ENCODE results near the gene PTN.
A peak's percentile ranks its signal among the peaks of the same experiment; 100 is the strongest.

Gene PTN, protein sequence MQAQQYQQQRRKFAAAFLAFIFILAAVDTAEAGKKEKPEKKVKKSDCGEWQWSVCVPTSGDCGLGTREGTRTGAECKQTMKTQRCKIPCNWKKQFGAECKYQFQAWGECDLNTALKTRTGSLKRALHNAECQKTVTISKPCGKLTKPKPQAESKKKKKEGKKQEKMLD

DNA sequence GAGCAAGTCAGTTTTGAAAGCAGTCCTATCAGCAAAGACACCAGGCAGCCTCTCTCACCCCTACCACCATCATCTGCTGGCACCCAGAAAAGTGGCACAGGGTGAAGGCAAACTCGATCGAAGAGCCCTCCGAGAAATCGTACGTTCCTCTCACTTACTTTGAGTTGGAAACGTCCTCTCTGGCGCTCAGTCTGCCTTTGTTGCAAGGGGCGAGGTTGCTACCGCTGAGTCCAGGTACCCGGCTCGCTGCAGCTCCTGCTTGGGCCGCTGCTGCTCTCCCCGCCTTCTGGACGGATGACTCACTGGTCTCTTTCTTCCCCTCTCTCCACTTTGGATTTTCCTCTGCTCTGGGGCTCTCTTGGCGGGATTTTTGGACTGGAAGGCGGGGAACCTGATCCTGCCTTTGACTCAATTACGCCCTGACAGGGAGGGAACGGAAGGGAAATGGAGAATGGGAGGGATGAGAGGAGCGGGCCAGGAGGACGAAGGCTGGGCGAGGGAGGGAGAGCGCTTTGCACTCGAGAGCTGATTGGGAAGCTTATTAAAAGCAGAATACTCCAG lies at the start of gene PTN:
Gene PTN (minus strand): TSS at position 453 of the 561 bp plus-strand sequence. CDS start 88,760 bp downstream, outside the sequence.
- DNase-seq, result peak; percentile 59

DNA sequence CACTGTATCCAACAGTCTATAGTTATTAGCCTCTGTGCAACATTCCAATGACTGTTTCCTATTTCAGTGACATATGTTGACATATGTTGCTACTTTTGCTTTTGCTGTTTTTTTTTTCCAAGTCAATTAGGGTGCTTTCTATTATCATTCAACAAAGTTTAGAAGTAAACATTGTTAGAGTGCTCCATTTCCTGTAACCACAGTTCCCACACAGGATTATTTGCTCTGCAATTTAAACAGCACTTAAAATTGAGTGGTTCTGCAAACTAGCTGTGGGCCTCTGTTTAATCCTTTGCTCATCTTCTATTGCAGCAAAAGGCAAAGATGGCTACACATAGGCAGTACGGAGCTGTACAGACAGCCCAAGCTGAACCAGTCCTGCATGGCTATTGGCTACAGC lies 46.5 kb upstream of the PTN start:
- DNase-seq, result no peak

DNA sequence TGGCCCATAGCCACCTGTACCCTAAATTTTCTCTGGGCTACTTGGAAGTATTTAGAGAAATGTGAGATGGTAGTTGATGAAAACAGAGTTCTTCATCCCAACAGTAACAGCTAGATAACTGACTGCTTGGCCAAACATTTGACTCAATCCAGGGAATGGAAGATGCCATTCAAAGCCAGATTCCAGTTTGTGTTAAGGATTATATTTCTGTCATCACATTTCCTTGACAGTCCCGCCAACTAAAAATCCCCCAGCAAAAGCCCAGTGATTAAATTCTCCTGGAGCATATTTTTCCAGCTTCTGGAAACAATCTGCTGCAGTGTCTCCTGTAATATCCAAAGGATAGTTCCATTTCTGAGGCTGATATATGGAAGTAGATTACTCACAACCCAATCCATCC lies 45.4 kb upstream of the PTN start:
- no peak for DNase-seq

DNA sequence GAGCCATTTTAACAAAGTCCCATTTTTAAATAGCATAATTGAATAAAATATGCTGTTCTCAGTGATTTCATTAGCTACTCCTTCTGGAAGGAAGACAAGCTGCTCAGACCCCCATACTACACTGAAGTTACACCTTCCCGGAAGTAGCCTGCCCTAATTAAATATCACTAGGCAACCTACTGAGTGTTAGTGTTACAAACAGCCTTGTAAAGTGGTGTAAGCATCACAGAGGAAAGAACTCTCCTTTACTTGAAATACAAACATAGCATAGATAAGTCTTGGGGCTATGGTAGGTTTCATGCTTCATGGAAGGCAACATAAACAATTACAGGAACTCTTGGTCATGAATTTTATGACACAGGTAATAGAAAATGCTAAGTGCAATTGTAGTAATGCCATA lies 43.4 kb upstream of the PTN start:
- no peak for DNase-seq

DNA sequence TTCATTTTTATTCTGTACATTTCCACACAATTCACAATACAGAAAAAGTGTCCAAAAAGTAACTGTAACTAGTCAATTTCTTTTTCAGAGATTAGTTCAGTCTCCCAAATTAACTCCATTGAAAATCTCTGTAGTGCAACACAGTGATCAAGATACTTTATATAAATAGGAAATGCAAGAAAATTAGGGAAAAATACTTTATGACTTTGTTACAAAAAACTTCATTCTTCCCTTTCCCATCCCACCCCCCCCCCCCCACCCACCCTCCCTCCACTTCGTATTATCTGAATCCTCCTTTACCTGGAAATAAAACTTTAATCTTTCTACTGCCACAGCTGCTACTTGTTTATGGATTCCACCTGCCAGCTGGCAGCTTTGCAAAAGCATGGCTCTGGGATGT lies 37.5 kb upstream of the PTN start:
- DNase-seq, result no peak

DNA sequence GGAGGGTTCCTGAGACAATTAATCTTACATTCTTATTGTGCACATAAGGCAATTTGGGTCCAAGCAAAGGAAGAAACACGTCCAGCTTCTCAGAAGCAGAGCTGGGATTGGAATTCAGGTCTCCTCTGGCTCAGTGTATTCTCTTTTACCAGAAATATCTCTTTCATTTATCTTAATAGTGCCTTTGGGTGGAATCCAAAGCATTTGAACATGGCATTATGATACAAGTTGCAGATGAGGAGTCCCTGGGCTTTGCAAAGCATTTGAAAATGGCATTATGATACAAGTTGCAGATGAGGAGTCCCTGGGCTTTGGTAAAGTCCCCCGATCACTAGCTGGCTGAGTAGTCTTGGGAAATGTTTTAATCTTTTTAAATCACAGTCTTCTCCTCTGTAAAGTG lies 30.0 kb upstream of the PTN start:
- DNase-seq, result no peak

DNA sequence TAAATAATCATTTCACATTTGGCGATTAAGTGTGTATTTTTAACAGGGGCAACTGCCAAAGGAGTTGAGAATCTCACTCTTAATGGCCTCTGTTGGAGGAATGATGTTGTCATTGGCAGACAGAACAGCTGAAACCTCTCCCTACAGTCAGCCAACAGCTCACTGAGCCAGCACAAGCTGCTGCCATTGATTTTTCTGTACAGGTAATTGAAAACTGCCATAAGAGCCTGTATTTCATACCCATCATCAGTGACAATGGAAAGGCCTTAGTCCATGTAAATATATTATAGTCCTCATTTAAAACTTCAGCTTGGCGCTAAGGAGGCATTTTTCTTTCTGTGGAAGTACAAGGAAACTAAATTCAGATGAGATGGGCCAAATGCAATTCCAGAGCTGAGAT lies 28.1 kb upstream of the PTN start:
- no peak for DNase-seq

DNA sequence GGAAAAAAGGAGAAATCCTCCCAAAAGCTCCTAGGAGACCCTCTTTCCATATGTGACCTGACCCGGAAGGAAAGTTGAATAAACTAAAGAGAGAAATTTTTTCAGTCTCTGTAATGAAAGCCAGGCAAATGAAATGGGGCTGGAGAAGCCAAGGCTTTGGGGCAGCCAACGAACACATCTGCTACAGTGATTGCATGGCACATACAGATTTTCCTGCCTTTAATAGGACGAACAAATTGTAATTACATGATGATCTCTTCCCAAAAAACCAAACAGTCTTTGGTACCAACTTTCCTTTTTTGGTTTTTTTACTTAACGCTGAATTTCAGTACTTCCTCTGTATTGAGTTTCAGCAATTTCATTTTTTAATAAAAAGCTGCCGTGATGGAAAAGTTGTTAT lies 23.5 kb upstream of the PTN start:
- DNase-seq, result no peak

DNA sequence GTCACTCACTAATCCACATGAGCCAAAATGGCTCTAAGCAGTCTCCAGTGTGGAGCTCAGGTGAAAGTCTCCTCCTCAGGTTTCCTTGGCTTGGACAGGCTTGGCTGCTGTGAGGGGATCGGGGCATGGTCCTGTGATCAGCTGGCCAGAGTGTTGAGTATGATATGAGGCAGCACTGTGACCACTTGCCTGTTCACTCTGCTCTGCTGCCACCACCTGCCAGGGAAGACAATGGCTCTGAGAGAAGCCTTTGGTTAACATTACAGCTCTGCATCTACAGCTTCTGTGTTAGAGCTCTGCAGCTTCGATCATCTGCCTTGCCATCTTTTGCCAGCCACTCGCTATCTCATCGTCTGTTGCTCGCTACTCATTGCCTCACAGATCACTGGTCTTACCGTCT lies 20.1 kb upstream of the PTN start:
- DNase-seq, result no peak

DNA sequence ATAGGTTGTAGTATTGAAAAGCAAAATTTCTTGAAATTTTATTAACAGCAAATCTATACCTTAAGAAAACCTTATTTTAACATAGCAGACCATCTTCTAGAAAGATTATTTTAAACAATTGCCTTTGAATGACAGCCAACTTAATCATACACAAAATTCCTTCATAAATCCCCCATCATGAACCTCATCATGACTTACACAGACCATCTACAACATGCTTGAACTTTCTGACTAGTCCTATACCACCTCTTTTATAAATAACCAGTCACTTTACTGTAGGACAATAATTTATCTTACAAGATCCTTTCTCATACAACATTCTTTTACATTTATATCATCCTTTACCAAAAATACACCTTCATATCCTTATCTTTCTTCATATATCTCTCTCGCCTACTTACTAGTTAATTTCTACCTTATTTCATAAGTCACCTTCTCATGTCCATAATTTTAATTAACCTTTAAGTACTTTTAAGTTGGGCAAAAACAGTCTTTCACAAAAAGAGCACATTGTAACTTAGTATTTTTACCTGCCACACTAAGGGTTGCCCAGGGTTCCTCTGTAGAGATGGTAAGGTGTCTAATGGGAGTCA lies 16.6 kb upstream of the PTN start:
- no peak for DNase-seq

DNA sequence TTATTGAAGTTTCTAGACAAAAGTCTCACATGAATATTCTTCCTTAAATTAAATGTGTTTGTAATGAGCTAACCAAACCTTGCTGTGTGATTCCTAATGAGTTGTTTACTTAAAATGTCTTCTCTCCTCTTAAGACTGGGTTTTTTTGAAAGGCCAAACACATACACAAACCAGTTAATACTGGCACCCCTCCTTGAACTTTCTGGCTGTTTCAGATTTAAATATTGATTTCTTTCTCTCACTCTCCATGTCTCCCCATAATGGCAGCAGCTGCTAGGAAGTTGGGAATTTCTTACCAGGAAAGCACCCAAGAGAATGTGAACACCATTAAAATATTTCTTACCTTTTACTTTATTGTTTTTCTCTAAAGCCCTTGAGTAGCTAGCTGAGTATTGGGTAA lies 11.4 kb upstream of the PTN start:
- no peak for DNase-seq

DNA sequence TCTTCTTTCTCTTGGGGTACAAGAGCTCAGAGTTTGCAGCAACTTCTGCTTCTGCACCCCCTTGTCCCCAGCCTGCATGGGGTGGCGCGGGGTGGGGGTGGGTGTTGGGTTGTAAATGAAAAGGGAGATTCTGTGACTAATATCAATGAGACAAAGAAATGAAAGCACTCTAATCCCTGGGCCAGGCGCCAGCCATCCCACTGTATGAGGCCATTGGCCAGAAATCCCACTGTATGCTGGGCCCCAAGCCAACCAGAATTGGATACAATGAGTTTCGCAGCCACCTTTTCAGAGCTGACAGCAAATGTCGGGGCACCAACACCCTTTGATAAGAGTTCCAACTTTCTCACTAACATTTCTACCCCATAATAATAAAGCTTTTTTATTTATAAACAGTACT lies 10.9 kb upstream of the PTN start:
- DNase-seq, result no peak

DNA sequence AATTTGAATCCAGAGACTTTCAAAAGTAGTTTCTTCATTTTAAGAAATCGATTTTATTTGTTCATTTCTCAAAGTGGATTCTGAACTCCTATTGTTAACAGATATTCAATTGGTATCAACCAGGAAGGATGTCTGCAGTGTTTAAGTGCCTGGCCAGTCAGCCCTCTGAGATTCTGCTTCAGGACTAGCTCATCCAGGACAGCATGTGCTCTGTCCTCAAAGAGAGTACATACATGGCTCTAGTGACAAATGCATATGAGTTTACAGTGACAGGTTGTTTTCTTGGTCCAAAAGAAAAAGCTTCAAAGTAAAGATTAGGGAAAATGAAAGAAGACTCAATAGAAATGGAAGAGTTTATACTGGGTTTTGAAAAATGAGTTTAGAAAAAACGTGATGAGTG lies 8.4 kb upstream of the PTN start:
- DNase-seq, result no peak

DNA sequence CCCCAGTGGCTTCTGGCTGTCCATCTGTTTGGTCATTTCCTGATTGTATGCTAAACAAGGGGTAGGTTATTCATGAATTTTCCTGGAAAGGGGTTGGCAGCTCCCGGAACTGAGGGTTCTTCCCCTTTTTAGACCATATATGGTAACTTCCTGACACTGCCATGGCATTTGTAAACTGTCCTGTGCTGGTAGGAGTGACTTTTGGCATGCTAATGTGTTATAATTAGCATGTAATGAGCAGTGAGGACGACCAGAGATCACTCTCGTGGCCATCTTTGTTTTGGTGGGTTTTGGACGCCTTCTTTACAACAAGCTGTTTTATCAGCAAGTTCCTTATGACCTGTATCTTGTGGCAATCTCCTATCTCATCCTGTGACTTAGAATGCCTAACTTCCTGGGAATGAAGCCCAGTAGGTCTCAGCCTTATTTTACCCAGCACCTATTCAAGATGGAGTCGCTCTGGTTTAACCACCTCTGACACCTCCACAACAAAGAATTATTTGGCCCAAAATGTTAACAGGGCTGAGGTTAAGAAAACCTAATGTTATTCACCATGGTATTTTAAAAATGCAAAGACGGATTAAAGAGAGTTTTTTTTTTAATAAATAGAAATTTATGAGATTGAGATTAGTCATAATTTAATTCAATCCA lies 2.4 kb upstream of the PTN start:
- no peak for DNase-seq

DNA sequence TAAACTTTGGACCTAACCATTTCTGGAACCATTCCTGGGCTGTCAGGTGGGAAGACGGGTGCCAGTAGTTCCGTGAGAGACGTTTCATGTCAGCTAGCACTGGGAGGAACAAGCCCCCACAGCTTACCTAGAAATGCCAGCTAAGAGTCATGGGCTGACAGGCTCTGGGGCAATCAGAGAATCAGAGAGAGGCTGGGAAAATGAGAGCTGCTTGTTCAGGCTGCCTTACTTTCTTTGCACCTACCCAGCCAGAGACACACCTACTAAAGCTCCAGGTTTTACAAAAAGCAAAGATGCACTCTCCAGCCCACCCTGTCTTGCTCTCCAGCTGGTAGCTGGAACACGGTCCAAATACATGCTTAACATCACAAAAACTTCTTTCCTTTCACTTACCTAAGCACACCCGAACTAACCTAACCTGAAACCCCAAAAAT lies 688 bp downstream of the PTN start:
- no peak for DNase-seq

DNA sequence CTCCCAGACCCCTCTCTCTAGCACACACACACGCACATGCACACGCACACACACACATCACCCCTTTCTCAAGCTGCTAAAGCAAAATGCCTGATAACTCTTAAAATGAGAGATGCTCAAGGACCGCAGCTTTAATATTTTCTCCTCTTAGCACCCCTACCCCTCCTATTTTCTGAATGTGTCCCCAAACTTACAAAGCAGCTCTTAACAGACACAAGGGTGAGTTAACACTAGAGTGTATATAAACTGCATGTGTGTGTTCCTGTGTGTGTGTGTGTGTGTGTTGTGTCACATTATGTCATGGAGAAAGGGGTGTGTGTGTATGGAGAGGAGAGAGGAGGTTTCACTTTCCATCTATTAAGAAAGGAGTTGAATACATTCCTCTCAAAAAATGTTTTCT lies 1.3 kb downstream of the PTN start:
- no peak for DNase-seq

DNA sequence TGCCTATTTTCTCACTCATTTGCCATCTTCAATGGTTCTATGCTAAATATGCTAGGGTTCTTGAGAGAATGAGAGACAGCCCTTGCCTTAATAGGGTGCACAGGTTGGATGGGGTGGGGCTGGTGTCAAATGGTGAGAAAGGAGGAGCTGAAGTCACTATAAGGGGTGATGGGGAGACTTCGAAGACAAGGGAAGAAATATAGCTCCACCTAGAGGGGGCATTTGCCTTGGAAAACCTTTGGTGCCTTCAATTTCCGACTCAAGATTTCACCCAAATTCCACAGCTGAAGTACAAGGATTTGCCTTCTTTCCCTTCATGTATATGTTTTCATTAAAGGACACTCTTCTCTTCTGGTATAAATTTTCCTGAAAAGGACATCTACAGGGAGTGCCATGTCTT lies 5.6 kb downstream of the PTN start:
- DNase-seq, result no peak

DNA sequence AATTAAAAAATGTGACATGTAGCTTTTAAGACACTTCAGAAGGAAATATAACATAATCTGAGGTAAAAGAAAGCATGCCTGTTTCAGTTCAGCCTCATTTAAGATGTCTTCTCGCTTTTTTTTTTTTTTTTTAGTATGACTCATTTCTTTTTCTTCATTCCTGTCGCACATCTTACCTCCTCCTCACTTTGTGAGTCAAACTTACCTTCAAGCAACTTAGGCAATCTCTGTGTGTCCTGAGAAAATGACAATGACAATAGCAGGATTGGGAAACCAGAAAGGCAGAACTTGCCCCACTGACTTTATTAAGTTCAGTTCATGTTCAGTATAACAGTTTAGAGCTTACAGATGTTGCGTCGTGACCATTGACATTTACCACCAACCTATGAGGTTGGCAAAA lies 7.7 kb downstream of the PTN start:
- DNase-seq, result no peak

DNA sequence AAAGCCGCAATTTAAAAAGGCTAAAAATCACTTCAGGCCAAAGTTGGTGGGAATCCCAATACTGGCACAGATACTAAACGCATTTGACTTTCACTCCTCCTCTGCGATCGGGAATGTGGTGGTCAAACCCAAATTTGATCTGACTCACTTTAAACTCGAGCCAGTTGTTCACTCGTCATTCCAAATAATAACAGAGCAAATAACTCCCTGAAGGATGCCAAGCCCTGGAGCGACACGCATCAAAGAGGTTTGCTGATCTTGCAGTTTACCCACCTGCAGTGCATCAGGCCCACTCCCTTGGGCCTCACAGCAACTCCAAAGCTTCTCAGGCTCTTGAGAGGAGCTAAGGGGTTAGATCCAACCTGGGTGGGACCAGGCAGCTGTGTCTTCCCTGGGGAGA lies 12.2 kb downstream of the PTN start:
- DNase-seq, result no peak

DNA sequence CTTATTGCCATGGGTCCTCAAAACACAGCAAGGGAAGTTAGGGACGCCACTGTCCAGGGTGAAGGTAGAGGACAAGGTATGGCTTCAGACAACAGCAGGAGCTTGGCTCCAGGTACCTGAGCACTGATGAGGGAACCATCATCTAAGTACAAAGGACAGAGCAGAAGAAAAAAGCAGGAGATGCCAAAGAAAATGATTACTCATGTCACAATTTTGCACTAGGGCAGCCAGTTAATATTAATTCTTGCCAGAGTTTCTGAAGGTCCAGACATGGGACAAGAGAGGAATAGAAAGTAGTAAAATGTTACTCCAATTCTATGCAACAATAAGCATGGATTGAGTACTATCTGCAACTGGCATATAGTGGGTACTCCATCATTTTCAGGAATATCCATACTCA lies 14.1 kb downstream of the PTN start:
- no peak for DNase-seq

DNA sequence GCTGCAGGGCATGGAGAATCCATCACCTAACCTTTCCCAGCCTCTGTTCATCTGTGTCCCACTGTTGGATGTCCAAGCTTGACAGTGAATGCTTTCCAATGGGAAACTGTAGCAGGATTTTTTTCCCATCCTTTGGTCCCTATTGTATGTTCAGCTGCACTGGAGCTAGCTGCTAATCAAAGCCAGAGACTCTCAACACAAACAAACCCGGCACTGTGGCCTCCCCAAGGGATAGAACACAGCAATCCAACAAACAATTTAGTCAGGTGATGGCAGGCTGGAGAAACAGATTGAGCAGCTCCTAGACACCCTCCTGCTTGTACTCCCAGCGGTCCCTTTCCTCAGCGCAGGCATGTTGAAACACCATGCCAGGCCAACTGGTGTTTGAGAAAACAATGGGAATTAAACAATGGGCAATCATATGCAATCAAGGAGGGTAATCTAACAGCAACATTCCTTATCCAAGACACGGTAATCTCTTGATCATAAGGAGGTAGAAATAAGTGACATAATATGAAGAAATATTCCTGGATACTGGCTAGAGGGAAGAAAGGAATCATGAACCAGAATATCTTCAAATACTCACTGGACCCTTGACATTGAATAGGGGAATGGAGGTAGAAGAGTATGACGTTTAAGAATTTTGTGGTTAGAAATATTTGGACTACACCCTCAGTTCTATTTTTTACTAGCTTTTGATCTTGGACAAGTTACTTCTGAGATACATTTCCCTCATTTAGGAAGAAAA lies 15.0 kb downstream of the PTN start:
- DNase-seq, result peak; percentile 47

DNA sequence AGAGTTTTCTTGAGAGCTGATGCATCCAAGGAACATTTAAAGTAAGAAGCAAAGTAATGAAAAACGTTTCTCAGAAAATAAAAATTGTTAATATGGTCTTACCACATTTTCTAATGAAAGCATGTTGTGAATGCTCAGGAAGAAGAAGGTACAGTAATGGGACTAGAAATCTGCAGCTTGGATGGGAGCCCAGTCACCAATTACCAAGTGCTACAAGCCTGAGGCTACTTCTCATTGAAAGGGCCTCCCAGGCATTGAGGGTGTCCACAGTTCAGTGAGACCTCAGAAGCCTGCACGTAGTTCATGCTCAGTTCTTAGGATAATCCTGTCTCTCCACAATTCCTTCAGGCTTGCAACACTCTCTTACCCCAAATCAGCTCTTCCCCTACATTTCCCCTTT lies 17.6 kb downstream of the PTN start:
- DNase-seq, result peak; percentile 15

DNA sequence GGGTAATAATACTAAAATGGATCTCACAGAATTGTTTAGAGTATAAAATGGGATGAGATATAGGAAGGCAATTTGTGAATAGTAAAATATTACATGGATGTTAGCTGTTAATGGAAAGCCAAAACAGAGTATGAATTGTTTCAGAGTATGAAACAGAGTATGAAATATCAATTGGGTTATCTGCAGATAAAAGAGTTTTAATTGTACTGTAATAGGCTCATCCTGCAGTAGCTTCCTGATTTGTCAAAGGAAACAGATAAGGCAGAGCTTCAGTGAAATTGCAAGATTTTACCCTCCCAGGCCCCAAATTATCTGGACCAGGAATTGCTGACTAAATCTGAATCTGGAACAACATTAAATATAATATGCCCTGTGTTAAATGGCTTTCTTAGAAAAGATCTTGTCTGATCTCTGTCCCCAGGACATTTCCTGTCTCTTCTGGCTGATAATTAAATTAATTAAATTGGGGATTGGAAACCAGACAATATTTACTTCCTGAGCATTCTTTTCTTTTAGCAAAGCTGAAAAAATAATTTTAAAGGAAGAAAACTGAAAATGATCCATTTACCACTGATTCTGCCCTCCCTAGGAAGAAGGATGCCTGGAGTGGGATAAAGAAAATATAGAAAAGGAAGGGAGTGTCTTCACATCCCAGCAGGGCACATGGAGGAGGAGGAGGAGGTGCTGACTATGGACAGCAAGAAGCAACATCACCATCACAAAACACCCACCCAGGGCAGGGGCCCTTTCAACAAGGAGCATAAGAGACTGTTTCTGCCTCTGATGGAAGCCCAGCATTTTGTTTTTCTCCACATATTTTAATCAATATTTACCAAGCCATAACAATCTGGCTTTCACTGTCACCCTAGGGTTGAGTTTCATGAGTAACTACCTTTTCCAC lies 18.5 kb downstream of the PTN start:
- no peak for DNase-seq
